Activated CD4-positive, CD25-positive, alpha-beta regulatory T cell (primary cell): ENCODE results near the gene EDEM1.
"Not testable (repeated sequence)": the region's sequence is repeated elsewhere in the genome, so short reads cannot be mapped to it uniquely, and the experiment has no call there.

Source experiments
- DNase-seq, 4 experiments: peaks; one replicate each; lab custom pipeline; 2025; lab: John Stamatoyannopoulos, UW

The EDEM1 gene

DNA sequence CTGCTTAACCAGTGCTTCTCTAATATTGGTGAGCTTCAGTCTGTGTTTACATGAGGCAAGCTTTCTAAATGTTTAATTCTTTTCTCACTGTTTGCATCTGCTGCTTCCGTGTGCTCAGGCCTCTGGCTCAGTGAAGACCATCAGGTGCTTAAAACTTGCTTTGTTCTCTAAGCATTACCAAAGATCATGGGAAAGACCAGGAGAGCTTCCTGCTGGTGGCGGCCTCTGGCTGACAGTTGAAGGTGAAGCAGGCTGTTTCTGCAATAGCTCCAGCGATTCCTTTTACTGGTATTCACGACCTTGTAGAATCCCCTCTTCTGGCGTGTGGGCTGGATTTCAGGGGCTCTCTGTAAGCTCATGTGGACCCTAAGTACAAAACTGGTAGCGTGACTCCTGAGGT is 45.1 kb downstream of the EDEM1 start:
- no peak for DNase-seq

DNA sequence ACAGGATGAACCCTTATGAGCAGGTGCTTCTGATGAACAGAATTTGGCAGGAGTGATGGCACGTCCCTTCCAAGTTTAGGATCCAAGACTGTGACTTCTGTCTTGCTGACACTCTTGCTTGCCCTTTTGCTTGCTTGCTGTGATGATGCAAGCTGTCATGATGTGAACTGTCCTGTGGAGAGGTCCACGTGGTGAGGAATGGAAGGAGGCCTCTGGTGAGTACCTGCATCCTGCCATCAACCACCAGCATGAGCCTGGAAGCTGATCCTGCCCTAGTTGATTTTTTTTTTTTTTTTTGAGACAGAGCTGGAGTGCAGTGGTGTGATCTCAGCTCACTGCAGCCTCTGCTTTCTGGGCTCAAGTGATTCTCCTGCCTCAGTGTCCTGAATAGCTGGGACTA is 45.5 kb downstream of the EDEM1 start:
- no peak for DNase-seq

DNA sequence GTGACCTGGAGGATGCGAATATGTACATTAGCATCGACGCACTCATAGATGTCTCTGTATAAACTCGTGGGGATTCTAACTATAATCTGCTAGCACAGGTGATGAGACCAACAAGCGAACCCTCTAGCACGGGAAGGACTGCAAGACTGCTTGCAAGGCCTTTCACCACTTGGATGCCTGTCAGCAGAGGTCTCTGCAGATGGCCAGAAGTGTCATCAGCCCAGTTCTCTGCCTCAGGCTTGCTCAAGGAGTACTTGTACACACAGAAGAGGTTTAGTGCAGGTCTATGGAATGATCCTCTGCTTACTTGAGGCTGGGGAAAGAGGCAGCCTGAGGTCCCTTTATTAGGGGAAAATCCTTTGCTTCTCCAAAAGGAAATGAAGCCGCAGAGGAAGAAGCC is 48.1 kb downstream of the EDEM1 start:
- no peak for DNase-seq

DNA sequence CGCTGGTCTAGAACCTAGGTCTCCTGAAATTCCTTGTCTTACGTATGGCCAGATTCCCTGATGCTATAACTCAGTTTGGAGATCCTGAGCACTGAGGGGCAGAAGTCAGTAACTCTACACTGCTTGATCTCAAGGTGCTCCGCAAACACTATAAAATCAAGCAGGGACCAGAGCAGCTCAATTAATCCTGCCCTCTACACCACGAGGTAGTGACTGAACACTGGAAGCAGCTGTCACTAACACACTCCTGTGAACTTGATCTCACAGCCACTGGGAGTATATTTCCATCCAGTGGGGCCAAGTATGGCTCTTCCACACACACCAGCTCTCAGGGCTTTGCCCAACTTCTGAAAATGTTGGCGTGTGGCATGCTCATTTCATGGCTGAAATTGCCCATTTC is 51.0 kb downstream of the EDEM1 start:
- no peak for DNase-seq

DNA sequence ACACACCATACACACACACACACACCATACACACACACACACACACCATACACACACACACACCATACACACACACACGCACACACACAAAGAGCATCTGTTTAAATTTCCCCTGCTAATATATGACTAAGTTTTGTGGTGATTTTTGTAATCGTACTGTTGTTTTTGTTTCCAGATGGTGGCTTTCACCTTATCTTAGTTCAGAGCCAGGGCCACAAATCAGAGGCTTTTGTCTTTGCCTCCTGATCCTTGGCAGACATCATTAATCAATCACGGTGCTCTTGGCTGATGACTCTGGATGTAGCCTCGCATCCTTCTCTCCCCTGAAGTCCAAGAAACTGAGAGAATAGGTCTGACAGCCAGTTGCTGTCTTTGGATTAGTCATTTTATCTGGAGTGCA is 52.1 kb downstream of the EDEM1 start:
- DNase-seq, result no peak

DNA sequence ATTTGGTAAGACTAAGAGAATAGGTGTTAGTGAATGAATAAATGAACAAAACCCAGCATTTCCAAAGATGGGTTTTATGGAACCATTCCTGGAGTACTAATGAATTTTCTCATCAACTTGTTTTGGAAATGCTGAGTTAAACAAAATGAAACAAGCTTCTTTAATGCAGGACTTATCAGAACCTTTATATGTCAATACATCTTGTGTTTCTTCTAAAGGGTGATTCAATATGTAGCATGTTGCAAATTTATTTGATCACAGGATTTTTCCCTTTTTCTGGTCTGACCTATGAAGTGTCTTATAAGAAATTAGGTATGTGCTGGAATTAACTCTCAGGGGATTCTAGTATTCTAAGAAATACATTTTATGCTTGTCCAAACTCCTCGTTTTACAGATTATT is 53.2 kb downstream of the EDEM1 start:
- DNase-seq, result no peak

DNA sequence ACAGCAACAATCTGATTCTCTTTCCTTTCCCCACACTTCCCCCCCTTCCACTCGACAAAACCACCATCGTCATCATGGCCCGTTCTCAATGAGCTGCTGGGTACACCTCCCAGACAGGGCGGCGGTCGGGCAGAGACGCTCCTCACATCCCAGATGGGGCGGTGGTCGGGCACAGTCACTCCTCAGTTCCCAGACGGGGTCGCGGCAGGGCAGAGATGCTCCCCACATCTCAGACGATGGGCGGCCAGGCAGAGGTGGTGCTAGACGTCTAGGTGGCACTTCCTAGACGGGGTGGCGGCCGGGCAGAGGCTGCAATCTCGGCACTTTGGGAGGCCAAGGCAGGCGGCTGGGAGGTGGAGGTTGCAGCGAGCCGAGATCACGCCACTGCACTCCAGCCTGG is 55.3 kb downstream of the EDEM1 start:
- DNase-seq, result not testable (repeated sequence)

DNA sequence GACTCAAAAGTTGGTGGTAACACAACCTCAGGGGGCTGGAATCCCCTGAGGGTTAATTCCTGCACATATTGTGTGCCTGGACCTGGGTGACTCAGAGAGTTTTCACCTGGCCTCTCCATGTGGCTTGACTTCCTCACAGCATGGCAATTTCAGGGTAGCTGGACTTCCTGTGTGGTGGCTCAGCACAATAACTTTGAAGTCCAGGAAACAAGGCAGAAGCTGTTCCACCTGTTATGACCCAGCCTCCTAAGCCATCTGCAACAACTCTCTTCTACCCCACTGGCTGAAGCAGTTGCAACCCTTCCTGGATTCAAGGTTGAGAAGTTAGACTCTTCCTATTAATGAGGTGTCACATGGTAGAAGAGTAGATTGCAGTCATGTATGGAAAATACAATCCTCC is 58.4 kb downstream of the EDEM1 start:
- DNase-seq, result no peak

DNA sequence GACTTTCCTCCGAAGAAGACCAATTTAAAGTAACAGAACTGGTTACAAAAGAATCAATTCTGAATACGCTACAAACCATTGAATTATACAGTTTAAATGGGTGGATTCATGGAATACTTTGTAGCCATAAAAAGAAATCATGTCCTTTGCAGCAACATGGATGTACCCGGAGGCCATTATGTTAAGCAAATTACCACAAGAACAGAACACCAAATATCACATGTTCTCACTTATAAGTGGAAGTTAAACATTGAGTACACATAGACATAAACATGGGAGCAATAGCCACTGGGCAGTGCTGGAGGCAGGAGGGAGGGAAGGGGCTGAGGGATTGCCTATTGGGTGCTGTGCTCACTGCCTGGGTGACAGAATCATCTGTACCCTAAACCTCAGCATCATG is 61.3 kb downstream of the EDEM1 start:
- no peak for DNase-seq

DNA sequence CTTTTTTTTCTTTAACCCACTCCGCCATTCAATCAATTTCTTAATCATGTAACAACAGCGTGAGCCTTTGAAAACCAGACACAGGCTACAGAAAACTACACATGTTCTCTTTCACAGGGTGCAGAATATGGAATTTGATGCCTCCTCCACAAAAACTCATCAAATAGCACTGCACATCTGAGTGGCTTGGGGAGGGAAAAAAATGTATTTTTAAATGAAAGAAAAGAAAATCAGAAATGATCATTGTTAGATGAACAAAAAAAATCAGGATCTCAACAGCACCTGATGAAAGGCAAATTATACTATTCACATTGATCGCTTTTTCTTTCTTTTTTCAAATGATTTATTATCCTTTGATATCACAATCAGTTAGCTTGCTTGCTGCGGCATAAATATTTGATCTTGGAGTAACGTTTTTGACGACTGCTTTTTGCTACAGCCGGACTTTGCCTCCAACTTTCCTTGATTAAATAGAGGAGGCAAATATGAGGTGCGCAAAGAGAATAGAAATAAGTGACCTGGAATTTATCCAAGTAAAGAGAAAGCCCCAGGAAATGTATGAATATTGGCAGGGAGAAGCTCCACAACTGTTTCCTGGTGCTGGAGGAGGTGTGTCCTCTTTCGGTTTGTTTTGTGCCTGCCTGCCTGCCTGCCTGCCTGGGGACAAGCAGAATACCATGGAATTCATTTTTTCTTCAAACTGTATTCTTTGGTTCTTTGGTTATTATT is 63.1 kb downstream of the EDEM1 start:
- no peak for DNase-seq

DNA sequence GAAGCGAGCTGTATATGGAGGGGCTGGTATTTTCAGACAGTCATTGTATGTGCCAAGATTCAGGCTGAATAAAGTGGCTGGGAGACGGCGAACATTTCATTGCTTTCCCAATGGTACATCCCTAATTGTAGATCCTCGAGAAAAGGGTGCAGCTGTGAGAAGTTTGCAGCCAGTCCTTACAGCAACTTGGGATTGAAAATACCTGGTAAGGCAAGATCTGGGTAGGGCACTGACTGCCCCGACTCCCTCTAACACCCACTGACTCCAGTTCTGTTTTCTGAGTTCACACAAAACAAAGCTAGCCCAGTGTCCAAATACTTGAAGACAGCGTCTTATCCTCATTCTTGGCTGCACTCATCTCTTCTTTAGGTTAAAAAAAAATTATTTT is 63.7 kb downstream of the EDEM1 start:
- no peak for DNase-seq

DNA sequence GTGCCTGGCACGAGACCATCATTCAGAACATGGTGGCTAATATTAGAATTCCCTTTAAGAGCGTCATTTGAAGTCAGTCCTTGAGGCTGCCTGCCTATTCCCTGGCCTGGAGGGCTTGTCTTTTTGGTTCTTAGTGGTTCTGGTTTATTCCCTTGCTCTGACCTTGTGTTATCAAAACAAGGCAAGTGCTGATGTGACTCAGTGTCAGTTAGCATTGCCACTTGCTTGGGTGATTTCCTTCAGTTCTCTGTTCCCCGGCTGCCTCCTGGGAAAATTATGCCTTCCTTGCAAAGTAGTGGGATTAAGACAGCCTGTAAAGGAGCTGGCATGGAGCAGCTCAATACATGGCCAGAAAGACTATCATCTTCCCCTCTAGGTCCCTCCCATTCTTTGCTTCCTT is 64.6 kb downstream of the EDEM1 start:
- no peak for DNase-seq

DNA sequence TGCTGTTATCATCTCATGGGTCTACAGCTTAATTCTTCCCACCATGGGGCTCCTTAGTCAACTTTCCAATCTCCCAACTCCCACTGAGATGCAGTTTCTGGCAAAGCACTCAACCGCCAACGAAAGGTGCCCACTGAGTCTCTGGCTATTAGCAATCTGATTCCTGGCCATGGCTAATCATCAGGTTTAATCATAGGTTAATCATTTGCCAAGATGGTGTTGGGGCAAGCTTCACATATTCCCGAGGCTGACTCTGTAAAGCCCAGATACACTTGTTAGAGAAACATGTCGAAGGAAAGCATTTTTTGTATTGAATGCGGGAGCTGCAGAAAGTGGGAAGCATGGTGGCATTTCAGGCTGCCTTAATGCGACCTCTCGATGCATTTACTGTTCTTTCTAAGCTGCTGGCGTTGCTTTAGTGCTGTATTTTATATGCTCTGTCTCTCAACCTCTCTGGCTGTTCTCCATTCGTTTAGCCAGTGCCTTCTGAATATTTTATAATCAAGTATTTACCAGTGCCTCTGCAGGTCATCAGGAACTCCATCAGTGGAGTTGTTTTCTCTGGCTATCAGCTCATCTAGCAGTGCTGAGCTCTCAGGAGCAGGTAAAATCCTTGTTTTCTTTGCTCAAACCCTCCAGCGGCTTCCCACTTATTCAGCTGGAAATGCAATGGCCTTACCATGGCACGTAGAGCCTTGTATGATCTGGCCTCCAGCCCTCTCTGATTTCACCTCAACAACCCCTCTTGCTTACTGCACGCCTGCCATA is 67.0 kb downstream of the EDEM1 start:
- DNase-seq, result no peak

DNA sequence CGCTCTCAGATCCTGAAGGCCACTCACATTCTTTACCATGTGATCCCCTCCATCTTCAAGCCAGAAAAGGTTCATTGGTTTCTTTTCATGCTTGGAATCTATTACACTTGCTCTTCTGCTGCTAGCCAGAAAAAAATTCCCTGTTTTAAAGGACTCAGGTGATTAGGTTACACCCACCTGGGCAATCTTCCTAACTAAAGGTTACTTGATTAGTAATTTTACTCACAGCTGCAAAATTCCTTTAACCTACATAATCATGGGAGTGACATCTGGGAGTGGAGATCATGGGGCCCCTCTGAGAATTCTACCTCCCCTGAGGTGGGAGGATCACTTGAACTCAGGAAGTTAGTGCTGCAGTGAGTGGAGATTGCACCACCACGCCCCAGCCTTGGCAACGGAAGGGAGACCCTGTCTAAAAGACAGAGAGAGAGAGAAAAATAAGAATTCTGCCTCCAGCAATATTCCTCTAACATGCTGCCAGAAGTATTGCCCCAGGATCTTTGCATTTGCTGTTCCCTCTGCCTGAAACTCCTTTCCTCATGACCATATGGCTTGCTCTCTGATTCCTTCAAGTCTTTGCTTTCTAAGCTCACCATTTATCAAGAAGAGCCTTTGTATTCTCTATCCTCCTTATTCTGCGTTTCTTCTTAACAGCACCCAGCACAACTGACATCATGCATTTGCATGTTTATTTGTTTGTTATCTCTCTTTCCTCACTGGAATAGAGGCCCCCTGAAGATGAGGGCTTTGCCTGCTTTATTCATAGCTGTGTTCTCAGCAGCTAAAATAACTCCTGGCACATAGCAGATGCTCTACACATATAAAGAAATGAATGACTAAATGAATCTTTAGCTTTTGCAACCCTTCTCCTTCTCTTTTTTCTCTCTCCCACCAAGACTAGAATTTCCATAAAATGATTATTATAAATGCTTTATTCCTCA is 68.2 kb downstream of the EDEM1 start:
- no peak for DNase-seq

DNA sequence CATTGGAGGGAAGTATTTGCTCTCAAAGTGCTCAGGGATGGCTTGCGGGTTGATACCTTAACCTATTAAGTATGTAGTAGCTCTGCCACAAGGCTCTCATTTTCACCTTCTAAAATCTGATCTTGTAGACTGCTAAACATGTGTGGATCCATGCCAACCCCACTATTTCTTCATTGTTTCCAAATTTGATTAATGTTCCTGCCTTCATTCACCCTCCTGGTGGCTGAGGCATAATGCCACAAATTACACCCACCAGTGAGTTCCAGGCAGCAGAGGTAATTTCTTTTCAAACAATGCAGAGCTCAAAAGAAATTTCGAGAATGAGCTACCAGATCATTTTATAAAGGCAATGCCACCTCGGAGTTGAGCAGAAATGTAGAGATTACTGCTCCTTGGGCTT is 71.0 kb downstream of the EDEM1 start:
- DNase-seq, result no peak

DNA sequence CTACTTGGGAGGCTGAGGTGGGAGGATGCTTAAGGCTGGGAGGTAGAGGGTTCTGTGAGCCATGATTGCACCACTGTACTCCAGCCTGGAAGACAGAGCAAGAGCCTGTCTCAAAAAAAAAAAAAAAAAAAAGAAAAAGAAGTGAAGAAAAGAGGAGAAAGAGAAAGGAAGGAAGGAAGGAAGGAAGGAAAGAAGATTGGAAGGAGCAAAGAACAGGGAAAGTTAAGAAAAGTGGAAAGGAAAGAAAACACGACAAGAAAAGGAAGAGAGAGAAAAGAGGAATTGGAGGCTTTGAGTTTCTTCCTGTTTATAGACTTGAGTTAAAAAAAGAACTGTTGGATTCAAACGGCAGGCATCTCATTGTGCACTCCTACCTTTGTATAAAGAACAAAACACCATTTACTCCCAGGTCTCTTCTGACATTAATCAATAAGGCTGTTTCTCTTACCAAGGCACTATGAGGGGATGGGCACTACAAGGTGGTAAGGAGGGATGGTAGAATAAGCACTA is 73.5 kb downstream of the EDEM1 start:
- no peak for DNase-seq

DNA sequence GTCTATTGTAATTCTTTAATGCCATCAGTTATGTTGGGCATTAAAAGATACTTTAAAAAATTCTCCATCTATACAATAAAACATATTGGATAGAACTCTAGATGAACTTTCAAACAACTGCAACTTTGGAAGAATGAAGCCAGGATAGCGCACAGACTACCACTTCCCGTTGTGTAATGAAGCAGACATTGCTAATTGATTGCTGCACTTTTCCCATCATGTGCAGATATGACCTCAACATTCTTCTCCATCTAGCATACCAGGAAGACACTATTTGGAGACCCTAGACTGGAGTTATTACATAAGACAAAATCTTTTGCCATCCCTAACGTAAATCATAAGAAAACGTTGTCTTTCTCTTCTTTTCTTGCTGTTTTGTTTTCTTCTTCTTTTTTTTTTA is 75.0 kb downstream of the EDEM1 start:
- DNase-seq, result no peak

DNA sequence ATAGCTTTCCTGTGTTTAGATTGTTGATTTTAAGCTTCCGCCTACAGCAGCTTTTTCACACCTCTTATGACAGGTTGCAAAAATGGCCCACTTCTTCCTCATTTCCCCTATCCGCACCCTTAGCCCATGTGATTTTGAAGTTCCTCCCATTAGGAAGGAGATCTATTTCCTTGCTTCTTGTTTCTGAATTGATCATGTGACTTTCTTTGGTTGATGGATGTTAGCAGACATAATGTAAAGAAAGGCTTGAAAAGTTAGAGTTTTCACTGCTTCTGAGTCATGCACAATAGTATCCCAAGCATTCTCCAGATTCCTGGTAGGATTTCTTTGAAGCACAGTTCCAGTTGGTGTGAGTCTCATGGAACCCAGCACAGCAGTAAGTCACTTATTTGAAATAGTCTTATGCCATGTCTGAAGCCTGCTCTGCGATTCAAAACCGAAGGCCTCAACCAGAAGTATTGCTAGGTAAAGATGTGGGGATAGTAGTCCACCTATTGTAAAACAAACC is 76.6 kb downstream of the EDEM1 start:
- DNase-seq, result no peak

DNA sequence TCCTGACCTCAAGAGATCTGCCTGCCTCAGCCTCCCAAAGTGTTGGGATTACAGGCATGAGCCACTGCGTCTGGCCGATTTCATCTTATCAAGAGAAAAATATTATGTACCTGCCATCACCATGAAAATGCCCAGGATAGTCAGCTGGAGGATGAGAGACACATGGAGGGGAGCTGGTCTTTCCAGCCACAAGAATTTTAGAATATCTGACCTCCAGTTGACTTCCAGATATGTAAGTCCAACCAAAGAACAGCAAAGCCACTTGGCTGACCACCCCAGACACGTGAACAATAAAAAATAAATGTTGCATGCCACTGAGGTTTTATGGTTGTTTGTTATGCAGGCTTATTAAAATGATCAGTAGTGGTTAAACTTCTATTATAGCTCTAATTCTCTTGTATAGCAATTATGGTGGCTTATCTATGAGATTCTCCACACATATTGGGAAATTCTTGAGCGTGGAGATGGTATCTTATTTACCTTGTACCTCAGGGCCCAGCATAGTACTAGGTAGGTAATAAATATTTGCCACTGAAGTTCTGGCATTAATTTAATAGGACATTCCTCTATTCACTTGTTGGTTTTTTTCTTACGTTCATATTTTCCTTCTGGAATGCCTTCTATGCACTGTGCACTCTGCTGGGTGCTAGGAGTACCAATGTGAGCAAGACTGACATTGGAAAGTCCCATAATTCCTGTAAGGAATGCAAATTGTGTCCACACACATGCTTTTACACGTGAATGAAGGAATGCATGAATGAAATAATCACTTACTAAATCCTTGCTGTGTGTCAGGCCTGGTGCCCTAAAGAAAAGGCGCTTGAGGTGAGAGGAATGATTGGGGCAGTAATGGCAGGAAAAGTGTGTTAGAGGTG is 77.6 kb downstream of the EDEM1 start:
- DNase-seq, result no peak

DNA sequence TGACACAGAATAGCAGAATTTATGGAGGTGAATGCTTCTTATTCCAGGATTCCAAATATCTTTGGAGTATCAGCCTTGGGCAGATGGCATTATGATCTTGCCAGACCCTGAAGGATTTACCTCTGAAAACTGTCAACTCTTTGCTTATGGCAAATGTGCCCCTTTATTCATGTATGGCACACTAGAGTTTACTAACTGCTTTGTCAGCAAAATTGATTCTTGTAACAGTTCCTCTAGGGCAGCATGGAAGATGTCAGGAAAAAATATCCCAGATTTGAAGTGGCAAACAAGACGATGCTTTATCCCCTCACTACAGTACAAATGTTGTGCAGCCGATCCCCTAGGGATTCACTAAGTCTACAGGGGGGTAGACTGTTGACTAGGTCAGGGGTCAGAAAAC is 79.7 kb downstream of the EDEM1 start:
- DNase-seq, result no peak

DNA sequence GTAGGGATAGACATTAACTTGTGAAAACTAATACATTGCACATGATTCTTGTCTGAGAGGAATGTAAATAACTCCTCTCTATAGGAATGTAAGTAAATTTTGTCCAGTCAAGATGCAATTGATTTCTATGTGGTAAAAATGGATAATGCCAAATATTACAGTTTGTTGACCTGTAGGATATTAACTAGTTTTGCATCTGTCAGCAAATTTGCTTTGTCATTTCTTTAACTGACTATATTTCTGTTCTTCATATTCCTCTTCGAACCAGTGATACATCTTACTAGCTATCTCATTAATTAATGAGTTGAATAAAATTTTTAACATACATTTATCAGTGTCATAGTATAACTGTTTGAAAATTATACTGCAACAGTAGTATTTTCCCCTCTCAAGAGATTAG is 80.4 kb downstream of the EDEM1 start:
- no peak for DNase-seq
